Stomach (tissue), 4 donors: Measurements from ENCODE around the gene RASL10A.

ENCODE experiments used
- CTCF ChIP-seq, 7 experiments: fragments of 450-650 bp in 4 of 7; fragments of 200-600 bp in 3 of 7; sonication (generic) in 3 of 7; IDR thresholded peaks; one replicate each; pipeline ENCODE4 v1.5.1; 2016 to 2019; ENCODE audit warnings: antibody characterized with exemption in 7 of 7, control low read depth in 2 of 7, mild to moderate bottlenecking in 1 of 7
- EP300 ChIP-seq: sonication (generic); formaldehyde crosslinking; IDR thresholded peaks from one replicate; pipeline ENCODE4 v1.6.1; 2017; ENCODE audit warnings: antibody characterized with exemption

- no peak for TF ChIP-seq CTCF (IDR thresholded peaks at IDR 0.05)
- TF ChIP-seq EP300: no peak
Measured at GRCh38 chr22:29306835-29307595, 8.5 kb downstream of the RASL10A start.
